Left forelimb (tissue), 1 donor: ENCODE results near the gene ID2.
"Not testable (repeated sequence)": the region's sequence is repeated elsewhere in the genome, so short reads cannot be mapped to it uniquely, and the experiment has no call there.

Source experiments
- DNase-seq: peaks from one replicate; pipeline ENCODE4 v3.0.0-alpha.2; 2018; ENCODE audit warnings: low spot score

Gene ID2

DNA sequence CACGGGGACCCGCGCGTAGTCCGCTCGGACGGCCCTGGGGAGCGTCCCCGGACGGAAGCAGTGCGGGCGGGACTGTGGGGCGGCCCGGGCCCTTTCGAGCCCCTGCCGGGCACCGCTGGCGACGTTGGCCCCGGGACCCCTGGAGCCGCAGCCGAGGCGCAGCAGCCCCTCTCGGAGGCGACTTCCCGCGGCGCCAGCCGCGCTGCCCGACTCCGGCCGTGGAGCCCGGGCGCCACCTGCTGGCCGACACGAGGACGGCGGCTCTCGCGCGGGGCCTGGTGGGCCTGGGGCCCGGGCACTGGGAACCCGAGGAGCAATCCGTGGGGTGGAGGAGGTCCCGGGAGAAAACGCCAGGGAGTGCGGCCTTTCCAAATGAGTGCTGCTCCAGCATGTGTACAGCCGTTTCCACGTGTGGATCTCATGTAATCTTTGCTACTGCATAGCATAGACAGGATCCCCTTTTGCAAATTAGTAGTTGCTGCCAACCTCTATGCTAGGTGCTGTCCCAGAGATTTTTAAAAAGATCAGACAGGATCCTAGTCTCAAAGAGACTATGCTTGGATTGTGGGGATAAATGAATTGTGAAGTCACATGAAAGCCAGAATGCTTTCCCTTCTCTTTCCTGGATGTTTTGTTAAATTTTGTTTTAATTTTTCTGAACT is 4.0 kb downstream of the ID2 start:
- DNase-seq, result peak; percentile 88

DNA sequence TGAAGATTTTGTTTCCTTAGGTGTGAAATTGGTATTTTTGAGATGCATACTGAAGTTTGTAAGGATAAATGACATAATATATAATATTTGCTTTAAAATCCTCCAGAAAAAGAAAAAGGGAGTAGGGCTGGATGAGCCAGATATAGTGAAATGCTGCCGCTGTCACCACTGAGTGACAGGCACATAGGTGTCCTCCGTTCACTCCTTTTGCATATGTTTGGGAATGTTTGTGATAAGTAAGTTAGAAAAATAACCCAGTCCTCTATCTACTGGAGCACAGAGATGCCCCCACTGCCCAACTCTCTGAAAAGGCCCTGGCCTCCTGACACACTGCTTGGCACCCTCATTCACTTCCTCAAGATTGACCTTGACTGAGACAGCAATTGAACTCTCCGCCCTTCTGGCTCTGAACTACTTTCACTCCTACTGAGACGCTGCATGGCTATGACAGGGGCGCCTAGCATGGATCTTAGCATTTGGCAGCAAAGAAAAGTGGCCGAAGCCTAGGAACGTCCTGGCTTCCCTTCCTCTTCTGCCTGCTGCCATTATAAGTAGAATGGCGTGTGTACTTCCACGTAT is 10.1 kb downstream of the ID2 start:
- DNase-seq, result no peak

DNA sequence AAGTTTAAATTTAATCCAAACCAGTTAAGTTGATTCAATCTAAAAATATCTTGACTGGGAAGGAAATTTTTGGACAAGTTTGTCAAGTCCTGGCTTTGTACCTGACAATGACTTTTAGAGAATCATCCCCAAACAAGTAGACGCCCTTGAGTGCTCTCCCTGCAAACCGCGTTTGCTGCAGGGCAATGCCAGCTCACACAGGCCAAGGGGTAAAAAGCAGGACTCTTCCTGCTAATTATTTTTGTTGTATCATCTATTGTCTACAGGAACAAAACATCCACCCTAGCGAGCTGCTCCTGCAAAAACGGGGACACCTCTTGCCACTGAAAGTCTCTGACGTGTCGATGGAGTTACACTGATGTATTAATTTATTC is 10.9 kb downstream of the ID2 start:
- no peak for DNase-seq

DNA sequence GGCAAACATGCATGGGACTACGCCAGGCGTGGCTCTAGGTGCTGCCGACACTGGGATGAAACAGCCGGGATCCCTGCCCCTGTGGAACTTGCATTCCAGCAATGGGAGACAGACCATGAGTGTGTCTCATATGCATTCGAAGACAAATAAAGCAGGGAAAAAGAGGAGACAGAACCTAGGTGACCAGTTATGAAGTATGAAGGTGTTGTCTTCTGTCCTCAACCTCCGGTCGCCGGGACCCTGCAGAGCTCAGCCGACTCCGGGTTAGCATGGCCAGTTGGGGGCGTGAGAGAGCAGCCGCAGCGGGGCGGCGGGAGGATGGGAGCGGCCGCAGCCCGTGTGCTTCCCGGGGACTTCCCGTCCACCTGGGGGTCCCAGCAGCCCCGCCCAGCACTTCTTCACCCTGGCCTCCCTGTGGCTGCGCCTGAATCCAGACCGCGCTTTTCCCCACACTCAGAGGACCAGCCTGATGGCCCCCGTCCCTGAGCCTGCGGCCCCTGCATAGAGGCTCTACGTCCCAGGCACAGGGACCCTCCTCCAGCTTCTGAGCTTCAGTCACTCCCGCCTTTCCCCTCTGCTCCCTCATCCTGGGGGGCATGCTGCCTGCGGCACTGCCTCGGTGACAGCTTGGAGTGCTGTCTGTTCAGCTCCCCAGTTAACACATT is 11.4 kb downstream of the ID2 start:
- no peak for DNase-seq

DNA sequence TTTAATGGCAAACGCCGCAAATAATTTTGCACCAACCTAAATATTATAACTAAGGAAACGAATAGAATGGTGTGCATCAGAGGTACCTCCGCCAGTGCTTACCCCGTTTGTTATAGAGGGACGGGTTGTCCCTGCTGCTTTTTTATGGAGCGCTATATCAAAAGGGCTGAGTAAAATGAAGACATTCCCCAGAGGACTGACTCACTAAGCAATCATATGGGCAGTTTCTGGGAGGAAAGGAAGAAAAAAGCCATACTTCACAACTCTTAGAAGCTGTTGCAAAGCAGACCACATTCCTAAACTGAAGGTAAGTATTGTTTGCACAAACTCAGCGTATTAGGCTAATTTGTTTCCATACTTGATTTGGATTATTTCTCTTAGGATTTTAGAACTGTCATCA is 12.9 kb downstream of the ID2 start:
- no peak for DNase-seq

DNA sequence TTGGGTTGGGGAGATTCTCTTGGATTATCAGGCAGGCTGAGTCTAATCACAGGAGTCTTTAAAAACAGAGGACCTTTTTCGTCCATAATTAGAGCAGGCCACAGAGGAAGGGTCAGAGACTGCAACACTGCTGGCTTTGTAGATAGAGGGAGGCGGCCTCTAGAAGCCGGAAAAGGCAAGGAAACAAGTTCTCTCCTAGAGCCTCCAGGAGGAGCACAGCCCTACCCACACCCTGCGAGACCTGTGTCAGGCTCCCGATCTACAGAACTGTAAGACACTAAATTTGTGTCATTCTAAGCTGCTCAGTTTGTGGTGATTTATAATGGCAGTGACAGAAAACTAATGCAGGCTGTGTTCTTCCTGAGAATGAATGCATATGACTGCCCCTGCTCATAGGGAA is 15.3 kb downstream of the ID2 start:
- DNase-seq, result no peak

DNA sequence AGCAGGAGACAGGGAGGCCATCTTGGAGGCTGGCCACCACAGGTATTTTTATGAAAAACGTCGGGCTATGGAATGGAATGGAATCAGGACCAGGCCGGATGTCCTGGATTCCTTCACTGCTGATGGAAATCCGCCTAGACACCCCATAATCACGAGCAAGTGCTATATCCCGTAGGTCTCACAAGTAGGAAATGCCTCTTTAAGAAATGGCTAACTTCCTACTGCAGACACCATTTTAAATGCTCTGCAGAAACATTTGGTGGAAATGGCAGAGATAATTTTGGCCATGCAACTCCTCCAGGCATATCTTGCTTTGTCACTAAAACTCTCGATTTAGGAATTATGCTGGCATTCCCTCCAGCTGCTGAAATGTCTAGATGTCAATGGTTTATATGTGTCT is 18.0 kb downstream of the ID2 start:
- DNase-seq, result no peak

DNA sequence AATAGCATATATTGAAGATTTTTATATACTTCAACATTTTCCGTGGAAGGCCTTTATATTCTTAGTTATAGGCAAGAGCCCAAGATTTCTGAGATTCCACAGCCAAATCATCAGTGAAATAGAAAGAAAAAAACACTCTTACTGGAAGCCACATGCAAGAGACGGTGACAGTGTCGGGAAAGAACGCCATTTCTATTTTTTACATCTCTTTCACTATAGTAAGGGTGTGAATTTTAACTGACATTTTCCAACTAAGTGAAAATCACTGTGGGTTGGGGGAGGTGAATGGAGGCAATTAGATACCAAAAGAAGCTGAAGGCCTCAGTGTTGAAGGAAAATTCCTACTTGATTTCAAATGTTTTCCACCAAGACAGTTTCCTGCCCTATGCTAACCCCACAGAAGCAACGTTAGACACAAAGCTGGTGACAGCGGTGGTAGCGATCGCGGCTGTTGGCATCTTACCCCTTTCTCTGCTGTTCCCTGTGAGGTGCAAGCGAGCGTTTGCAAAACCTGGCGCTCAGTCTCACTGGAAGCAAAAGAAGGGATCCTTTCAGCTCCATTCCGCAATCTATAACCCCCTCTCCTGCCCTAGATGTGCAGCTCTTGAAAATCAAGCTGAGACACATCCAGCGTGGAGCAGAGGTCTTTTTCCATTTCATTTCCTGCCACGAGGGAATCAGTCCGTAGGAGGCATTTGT is 20.0 kb downstream of the ID2 start:
- DNase-seq, result no peak

DNA sequence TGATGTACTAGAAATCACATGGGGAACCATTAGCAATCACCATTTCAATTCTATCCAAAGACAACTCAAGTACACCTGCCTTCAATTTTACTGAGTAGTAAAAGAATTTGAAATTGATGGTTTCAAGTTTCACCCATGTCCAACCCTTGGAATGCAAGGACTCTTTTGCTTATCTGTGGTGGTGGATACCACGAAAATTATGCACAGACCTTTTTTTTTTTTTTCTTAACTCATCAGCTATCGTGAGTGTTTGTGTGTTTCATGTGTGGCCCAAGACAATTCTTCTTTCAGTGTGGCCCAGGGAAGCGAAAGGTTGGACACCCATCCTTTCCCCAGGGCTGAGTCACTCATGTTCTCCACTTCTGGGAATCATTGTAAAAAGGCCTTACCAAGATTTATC is 23.1 kb downstream of the ID2 start:
- no peak for DNase-seq

DNA sequence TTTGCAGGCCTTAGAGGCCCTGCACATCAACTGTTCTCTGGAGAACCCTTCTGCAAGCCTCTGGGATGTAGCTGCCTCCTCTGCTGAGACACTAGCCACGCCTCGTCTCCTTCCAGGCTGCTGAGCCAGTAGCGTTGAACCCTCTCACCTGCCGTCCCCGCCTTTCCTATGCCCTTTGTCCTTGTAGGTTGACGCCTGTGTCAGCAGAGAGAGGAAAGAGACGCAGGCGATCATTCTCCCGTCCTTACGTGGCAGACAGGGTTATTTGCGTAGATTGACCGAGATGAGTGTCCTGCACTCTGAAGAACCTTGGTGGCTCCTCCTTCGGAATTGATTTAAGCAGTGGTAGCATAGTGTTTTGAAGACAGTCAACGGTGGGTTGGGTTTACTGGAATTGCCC is 27.8 kb downstream of the ID2 start:
- DNase-seq, result no peak

DNA sequence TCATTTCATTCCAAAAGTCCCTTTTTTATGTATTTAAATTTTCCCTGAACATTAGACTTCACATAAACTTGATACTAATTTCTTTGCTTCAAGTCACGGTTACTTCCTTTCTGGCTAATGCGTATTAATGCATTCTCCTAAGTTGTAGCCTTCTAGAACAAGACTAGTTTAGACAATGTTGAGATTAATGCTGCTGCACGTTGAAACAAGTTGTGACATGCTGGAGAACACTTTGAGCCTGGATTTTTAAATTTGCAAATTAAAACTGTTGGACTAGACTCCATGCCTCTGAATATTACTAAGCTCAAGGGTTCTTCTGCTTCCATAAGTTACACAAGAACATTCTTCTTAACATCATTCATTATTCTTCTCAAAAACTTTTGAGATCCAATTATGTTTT is 29.1 kb downstream of the ID2 start:
- no peak for DNase-seq

DNA sequence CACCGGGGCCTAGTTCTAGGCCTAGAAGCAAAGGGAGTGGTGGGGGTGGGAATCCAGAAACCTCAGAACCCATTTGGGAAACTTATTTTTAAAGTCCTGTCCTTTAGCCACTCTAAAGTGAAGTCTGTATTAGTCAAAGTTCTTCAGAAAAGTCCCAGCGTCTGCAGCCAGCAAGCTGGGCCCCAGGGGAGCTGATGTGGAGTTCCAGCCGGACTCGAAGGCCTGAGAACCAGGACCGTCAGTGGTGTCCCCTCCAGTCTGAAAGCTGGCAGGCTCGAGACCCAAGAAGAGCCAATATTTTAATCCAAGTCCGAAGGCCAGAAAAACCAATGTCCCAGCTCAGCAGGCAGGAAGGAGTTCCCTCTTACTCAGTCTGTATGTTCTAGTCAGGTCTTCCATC is 32.4 kb downstream of the ID2 start:
- DNase-seq, result no peak

DNA sequence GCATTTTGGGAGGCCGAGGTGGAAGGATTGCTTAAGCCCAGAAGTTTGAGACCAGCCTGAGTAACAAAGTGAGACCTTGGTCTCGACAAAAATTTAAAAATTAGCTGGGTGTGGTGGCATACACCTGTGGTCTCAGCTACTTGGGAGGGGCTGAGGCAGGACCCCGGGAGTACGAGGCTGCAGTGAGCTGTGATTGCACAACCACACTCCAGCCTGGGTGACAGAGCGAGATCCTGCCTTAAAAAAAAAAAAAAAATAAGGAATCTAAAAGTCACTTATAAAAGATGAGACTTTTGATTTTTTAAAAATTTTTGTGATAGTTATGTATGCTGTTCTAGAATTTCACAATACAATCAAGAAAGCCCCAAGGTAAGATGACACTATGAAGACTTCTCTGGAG is 33.1 kb downstream of the ID2 start:
- DNase-seq, result no peak

DNA sequence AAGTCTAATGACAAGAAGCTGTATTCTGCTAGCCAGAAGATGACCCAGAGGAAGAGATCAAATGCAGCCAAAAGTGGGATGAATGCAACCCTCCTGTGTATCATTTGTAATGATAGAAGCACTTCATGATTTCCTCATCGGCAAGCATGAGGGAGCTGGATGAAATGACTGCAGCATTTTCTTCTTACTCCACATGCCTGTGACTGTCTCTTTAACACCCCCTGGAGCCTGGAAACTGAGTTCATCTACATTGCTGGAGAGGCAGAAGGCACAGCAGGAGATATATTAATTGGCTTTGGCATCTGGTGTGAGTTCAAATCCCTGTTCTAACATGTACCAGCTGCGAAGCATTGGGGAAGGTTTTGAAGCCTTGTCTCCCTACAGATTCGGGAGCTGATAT is 37.7 kb downstream of the ID2 start:
- DNase-seq, result no peak

DNA sequence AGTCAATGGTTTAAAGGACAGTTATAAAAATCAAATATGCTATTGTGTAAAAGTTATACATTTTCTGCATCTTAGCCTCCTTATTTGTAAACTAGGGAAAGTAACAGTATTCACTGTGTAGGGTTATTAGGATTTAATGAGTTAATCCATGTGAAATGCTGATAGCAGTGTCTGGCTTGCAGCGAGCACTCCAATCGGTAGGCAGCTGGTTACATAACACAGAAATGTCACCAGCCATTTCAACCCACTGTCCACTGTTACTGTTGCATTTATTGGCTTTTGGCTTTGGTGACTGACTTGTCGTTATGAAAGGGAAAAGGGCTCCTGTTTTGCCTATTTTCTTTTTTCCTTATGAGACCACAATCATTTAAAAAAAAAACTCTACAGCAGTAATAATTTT is 38.9 kb downstream of the ID2 start:
- no peak for DNase-seq

DNA sequence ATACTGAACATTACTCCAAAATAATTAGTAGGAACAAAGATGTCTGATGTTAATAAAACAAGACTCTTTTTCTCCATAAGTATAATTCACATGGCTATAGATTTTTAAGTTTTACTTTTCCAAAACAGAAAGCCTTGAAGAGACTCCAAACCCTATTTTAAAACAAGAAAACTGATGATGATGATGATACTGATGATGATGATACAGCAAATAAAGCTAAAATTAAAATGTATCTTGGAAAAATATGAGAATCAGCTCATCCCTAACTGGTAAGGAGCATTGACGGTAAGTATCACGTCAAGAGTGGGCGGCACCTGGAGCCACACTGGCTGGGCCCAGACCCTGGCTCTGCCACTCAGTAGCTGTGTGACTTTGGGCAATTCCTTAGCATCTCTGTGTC is 39.6 kb downstream of the ID2 start:
- no peak for DNase-seq

DNA sequence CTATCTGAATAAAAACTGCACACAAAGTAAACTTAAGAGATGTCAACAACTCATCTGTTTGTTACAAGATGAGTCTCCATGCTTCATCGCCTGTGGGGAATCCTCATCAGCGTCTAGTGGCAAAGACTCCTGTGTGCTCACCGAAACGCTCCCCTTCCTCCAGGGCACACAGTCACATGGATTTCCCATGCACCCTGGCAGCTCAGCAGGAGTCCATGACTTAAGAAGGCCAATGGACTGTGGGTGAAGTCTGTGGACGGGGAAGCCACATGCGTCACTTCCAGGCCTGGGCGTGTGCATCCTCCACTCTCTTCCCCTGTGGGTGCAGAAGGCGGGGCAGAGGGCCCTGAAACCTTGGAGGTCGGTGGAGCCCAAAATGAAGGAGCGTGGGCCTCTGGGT is 41.1 kb downstream of the ID2 start:
- DNase-seq, result no peak

DNA sequence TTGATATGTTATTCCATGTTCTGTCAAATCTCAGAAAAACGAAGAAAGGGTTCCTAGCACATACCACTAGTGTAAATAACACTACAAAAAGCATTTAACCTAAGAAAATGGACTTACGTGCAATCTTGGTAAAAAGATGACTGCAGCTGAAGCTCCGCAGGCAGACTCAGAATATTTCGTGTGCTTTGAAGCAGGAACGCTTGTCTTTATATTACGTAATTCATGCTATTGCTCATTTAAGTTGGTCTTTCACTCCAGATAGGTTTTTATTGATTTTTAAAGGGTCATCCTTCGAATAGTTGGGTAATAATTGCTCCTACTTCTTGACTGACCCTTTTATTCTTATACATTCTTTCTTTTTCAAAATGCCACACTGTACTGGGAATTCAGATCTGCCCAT is 44.0 kb downstream of the ID2 start:
- no peak for DNase-seq

DNA sequence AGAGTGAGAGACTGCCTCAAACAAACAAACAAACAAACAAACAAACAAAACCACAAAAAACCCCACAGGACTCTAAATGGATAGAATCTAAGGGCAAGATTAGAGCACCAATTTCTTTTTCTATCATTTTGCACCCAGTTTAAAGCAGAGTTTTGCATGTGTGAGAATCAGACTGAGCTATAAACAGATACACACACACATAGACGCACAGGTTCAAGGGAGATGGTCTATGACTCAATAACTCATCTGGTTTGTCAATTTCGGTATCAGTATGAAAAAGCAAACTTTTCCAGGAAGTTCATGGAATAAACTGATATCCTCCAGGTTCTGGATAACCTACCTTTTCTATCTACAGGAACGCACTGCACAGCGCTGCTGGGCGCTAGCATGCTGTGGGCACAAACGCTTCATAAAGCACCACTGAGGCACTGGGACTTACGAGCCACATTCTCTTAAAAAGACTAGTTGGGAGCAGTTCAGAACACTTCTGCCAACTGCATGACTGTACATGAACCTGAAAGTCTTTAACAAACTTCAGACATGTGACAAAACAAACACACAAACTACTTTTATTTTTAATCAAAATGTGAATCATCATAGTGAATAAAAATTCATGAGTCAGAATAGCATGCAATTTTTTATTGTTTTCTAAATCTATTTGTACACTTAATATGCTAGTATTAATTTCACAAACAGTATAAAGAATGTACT is 46.6 kb downstream of the ID2 start:
- no peak for DNase-seq

DNA sequence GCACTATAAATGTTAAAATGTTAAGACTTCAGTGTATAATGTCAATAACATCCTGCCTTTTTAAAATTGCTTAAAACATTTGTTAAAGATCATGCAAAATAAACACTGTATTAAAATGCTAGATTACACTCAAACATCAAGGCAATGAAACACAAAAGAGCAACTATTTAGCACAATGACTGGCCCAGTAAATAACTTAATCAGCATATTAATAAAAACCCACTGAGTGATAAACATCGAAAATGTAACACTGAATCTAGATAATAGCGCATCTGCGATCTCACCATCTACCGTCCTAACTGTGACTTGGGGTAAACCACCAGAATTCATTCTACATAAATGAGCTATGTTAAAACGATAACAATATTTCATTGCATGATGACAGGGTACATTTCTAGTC is 47.2 kb downstream of the ID2 start:
- not testable (repeated sequence) for DNase-seq

DNA sequence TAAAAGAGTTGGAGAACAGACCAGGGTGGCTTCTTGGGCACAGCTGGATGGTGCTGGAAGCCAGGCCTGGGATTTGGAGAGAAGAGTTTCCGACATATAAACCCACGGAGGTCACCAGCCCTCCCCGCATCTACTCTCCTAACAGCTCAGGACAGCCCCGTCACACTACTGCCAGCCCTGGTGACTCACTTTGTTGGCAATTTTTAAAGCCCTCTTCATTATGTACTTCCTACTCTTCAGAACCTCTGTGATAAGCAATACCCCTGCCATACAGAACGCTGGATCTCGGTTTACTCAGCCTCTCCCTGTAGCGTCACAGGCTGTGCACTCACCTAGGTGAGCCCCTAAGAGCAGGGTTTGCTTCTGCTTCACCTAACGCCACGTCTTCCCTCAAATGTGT is 48.1 kb downstream of the ID2 start:
- no peak for DNase-seq

DNA sequence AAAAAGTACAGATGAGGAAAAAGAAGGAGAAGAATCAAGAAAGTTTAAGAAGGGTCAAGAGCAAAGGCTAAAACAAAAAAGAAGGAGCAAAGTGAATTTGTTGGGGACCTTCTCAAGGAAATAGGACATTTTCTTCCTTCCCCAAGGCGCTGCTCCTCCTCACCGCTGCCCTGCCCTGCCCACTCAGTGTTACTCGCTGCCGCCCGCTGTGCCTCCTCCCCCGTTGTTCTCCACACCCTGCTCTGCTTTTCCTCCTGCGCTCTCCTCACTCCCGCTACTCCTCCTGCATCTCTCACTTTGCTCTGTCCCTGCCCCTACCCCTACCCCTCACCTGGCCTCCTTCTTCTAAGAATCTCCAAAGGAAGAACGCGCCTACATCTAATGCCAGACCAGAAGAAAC is 50.7 kb downstream of the ID2 start:
- no peak for DNase-seq
